Measurements from ENCODE around the gene SLC35B1.
A peak's percentile ranks its signal among the peaks of the same experiment; 100 is the strongest.

SLC35B1 gene

DNA sequence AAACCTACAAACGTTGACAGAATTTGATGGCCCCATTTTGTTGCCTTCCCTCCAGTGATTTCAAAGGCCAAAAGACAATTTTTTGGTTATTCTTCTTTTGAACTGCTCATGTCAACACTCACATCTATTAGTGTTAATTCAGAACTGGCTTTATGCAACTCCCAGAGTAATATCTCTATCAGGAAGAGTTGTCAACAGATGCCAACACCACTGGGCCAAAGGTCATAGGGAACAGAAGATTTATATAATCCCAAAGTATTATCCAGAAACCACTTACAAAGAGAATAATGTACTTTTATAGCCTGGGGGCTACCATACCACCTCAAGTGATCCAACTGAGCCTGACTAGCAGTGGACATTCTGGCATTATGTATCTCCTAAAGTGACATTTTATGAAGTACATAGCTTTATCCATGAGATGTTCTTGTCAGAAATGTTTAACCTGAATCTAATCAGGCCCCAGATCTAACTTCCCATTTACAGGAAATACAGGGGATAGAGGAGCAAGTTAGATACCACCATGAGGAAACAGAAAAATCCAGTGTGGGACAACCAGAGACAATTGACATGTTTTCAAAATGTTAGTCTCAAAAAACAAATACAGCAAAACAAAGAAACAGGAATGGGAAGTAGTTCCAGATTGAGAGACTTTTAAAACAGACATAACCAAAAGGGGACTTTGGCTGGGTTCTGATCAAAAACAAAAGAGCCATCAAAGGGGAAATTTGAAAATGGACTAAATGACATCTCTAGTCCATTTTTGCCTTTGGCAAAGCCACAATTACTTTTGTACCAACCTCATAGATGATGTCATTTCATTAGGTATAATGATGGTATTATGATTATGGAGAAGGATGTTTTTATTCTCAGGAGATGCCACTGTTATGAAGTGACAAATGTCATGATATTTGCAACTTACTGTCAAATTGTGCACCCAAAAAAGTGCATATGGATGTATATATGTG lies 37.7 kb upstream of the SLC35B1 start:
- TF ChIP-seq POLR2A (IDR thresholded peaks at IDR 0.05; ENCODE audit: extremely low read depth, insufficient read length): no peak
- TF ChIP-seq, protein P1, sequence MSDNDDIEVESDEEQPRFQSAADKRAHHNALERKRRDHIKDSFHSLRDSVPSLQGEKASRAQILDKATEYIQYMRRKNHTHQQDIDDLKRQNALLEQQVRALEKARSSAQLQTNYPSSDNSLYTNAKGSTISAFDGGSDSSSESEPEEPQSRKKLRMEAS (IDR thresholded peaks at IDR 0.05; ENCODE audit: low read depth, low read length): no peak
- no peak for TF ChIP-seq MYC (IDR thresholded peaks at IDR 0.05; ENCODE audit: low read depth, low read length)
- TF ChIP-seq, protein P2, sequence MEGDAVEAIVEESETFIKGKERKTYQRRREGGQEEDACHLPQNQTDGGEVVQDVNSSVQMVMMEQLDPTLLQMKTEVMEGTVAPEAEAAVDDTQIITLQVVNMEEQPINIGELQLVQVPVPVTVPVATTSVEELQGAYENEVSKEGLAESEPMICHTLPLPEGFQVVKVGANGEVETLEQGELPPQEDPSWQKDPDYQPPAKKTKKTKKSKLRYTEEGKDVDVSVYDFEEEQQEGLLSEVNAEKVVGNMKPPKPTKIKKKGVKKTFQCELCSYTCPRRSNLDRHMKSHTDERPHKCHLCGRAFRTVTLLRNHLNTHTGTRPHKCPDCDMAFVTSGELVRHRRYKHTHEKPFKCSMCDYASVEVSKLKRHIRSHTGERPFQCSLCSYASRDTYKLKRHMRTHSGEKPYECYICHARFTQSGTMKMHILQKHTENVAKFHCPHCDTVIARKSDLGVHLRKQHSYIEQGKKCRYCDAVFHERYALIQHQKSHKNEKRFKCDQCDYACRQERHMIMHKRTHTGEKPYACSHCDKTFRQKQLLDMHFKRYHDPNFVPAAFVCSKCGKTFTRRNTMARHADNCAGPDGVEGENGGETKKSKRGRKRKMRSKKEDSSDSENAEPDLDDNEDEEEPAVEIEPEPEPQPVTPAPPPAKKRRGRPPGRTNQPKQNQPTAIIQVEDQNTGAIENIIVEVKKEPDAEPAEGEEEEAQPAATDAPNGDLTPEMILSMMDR (IDR thresholded peaks at IDR 0.05; ENCODE audit: low read depth, low read length): no peak
- no peak for DNase-seq (ENCODE audit: low read depth)
- H3K4me3 ChIP-seq (ENCODE audit: low read depth, low read length): no peak overlapping the region

DNA sequence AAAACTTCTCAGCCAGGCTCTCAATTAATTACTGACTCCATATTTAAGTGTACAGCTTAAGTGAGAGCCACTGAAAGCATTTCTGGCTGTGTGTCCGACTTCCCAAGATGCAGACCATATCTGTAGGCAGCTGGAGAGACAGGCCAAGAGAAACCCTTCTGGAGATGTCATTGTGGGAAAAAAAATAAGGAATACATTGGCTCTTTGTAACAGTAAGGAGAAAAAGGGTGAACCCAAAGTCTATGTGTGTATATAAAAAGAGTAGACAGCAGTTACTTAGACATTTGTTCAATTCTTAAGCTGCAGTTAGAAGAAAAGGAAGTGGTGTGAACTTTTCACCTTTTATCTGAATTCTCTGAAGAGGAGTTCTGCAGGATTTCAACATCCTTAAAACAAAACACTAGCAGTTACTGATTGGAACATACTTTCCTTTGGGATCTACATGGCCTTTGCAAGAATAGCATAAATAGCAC lies 34.4 kb upstream of the SLC35B1 start:
- peak; percentile 81 for DNase-seq (ENCODE audit: low read depth)
- peak overlapping the region; percentile 86 for H3K4me3 ChIP-seq (ENCODE audit: low read depth, low read length)
- TF ChIP-seq MYC (IDR thresholded peaks at IDR 0.05; ENCODE audit: low read depth, low read length) (no peak), POLR2A (IDR thresholded peaks at IDR 0.05; ENCODE audit: extremely low read depth, insufficient read length) (no peak)
- TF ChIP-seq, protein P2 (IDR thresholded peaks at IDR 0.05; ENCODE audit: low read depth, low read length): no peak
- TF ChIP-seq, protein P1 (IDR thresholded peaks at IDR 0.05; ENCODE audit: low read depth, low read length): no peak

DNA sequence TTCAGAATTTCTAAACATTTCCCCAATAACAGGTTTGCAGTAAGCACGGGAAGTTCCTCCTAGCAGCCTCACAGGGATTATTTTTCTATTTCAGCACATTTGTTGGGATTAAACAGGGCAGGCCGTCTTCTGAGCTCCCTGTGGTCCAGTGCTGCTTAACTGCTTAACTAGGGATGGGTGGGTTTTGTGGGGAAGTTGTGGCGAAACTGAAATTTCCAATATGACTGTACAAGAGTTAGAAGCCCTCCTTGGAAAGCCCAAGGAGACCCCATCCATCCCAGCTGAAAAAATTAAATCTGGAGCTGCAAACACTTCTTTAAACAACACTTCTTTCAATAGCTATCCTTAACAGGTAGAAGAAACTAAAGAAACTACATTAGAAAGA lies 33.9 kb upstream of the SLC35B1 start:
- H3K4me3 ChIP-seq (ENCODE audit: low read depth, low read length): peak overlapping the region; percentile 86
- DNase-seq (ENCODE audit: low read depth): no peak
- TF ChIP-seq POLR2A (IDR thresholded peaks at IDR 0.05; ENCODE audit: extremely low read depth, insufficient read length): no peak
- TF ChIP-seq, protein P1 (IDR thresholded peaks at IDR 0.05; ENCODE audit: low read depth, low read length): no peak

DNA sequence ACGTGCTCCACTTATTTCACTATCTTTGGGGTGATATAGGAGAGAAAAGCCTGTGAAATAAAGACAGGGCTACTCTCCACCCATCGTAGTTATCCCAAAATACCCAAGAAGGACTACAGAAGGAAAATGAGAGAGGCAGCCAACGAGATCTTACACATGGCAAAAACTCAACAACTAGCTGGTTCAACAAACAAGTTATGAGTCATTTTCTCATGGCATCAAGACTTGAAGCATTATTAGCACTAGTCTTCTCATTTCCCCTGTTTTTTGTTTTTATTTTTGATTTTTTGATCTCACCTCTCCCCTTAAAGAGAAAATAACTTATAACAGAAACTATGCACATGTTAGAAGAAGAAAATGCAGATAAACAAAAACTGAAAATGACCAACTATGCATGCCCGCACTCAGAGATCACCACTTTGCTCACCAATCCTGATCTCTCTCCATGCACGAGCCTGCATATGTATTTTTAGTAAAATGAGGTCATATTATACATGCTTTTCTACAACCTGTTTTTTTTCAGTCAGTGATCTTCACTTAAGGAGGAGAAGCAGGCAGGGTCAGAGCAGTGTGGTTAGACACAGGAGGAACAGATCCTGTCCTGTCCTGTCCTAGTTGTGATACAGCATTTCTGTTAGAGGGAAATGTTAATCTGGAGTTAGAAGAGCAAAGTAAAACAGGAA lies 33.4 kb upstream of the SLC35B1 start:
- H3K4me3 ChIP-seq (ENCODE audit: low read depth, low read length): peak overlapping the region; percentile 86
- no peak for TF ChIP-seq MYC (IDR thresholded peaks at IDR 0.05; ENCODE audit: low read depth, low read length)
- TF ChIP-seq, protein P1 (IDR thresholded peaks at IDR 0.05; ENCODE audit: low read depth, low read length): no peak
- TF ChIP-seq POLR2A (IDR thresholded peaks at IDR 0.05; ENCODE audit: extremely low read depth, insufficient read length): no peak
- TF ChIP-seq, protein P2 (IDR thresholded peaks at IDR 0.05; ENCODE audit: low read depth, low read length): no peak
- DNase-seq (ENCODE audit: low read depth): peak; percentile 76

DNA sequence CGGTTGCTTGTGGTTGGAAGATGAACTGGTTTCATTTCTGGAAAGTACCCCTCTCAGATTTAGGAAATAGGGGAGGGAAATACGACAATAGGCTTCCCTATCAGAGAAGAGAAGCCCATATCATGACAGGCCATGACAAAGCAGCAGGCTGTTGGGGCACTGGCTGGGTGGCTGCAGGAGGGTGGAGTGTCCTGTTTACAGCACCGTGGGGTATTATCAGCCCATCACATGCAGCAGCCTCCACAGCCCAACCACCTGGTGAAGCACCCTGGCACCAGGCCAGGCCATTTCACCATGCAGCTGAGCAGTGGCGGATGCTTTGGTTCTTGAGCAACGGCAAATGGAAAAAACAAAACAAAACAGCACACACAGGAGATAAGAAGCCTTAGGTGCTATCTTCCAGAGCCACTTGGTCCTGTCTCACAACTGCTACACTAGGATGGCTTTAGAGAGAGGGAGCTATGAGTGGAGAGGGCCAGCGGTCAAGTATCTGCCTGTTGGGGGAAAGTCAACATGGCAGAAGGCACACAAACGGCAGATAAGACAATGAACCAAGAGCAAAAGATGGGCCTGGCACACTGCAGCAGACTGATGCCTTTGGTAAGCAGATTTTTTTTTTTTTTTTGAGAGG lies 32.0 kb upstream of the SLC35B1 start:
- DNase-seq (ENCODE audit: low read depth): peak; percentile 98
- peak overlapping the region; percentile 86 for H3K4me3 ChIP-seq (ENCODE audit: low read depth, low read length)
- TF ChIP-seq, protein P2 (IDR thresholded peaks at IDR 0.05; ENCODE audit: low read depth, low read length): no peak
- TF ChIP-seq POLR2A (IDR thresholded peaks at IDR 0.05; ENCODE audit: extremely low read depth, insufficient read length) (peak; percentile 45), MYC (IDR thresholded peaks at IDR 0.05; ENCODE audit: low read depth, low read length) (peak; percentile 24; the same call in 1 of the 2 replicates)
- TF ChIP-seq, protein P1 (IDR thresholded peaks at IDR 0.05; ENCODE audit: low read depth, low read length): peak; percentile 90
